NCI-H2227 (cell line): Measurements from ENCODE around the gene NKX2-4.
"Not testable (repeated sequence)": the region's sequence is repeated elsewhere in the genome, so short reads cannot be mapped to it uniquely, and the experiment has no call there.

ENCODE experiments used
- DNase-seq: peaks from one replicate; lab custom pipeline; 2025; ENCODE audit not compliant: unreplicated experiment; lab: John Stamatoyannopoulos, UW

NKX2-4 gene

GRCh38 chr20:21397341-21398108 is at the start of gene NKX2-4:
TSS of gene NKX2-4 (minus strand) at chr20:21397526. CDS start at chr20:21397399, 127 bp downstream.
- peak; percentile 27 for DNase-seq

- DNase-seq: no peak
These were observed 40.5 kb upstream of the NKX2-4 start for GRCh38 chr20:21437816-21438215.

- no peak for DNase-seq
These were observed 39.9 kb upstream of the NKX2-4 start for GRCh38 chr20:21437248-21437647.

- no peak for DNase-seq
These were observed 38.9 kb upstream of the NKX2-4 start for GRCh38 chr20:21436205-21436604.

- DNase-seq: no peak
These were observed 38.2 kb upstream of the NKX2-4 start for GRCh38 chr20:21435576-21435975.

GRCh38 chr20:21433329-21433890 is 36.1 kb upstream of the NKX2-4 start:
- no peak for DNase-seq

- DNase-seq: no peak
These were observed 35.6 kb upstream of the NKX2-4 start for GRCh38 chr20:21432911-21433310.

GRCh38 chr20:21430020-21430419 is 32.7 kb upstream of the NKX2-4 start:
- DNase-seq: no peak

GRCh38 chr20:21424846-21425245 is 27.5 kb upstream of the NKX2-4 start:
- DNase-seq: no peak

GRCh38 chr20:21423712-21424111 is 26.4 kb upstream of the NKX2-4 start:
- DNase-seq: not testable (repeated sequence)

GRCh38 chr20:21421601-21422236 is 24.4 kb upstream of the NKX2-4 start:
- no peak for DNase-seq

- DNase-seq: not testable (repeated sequence)
These were observed 21.8 kb upstream of the NKX2-4 start for GRCh38 chr20:21419147-21419546.

- DNase-seq: not testable (repeated sequence)
These were observed 16.7 kb upstream of the NKX2-4 start for GRCh38 chr20:21413996-21414395.

- no peak for DNase-seq
These were observed 14.4 kb upstream of the NKX2-4 start for GRCh38 chr20:21411725-21412124.

- no peak for DNase-seq
These were observed 1.7 kb upstream of the NKX2-4 start for GRCh38 chr20:21399005-21399475.

- no peak for DNase-seq
These were observed 1.0 kb upstream of the NKX2-4 start for GRCh38 chr20:21398109-21399004.

GRCh38 chr20:21396599-21397340 is 556 bp downstream of the NKX2-4 start:
- DNase-seq: peak; percentile 44

GRCh38 chr20:21395666-21396598 is 1.4 kb downstream of the NKX2-4 start:
- peak; percentile 43 for DNase-seq

GRCh38 chr20:21395051-21395665 is 2.2 kb downstream of the NKX2-4 start:
- no peak for DNase-seq
